EH (cell line): ENCODE results near the gene CCNL2.
"Not testable (repeated sequence)": the region's sequence is repeated elsewhere in the genome, so short reads cannot be mapped to it uniquely, and the experiment has no call there.

ENCODE experiments used
- DNase-seq: peaks from one replicate; pipeline ENCODE4 v3.0.0-alpha.2; 2015; ENCODE audit warnings: low read depth

CCNL2 gene

GRCh38 chr1:1399187-1399871 is at the start of gene CCNL2:
TSS of gene CCNL2 (minus strand) at chr1:1399335. CDS start at chr1:1399306, 29 bp downstream.
- DNase-seq = peak; percentile 97

- DNase-seq = not testable (repeated sequence)
Observed at GRCh38 chr1:1446631-1447030, 47.5 kb upstream of the CCNL2 start.

- no peak for DNase-seq
Observed at GRCh38 chr1:1442069-1442770, 43.1 kb upstream of the CCNL2 start.

GRCh38 chr1:1441002-1441888 is 42.1 kb upstream of the CCNL2 start:
- DNase-seq = peak; percentile 41

GRCh38 chr1:1440262-1441001 is 41.3 kb upstream of the CCNL2 start:
- no peak for DNase-seq

- no peak for DNase-seq
Observed at GRCh38 chr1:1439546-1440261, 40.6 kb upstream of the CCNL2 start.

GRCh38 chr1:1438531-1439381 is 39.6 kb upstream of the CCNL2 start:
- no peak for DNase-seq

- DNase-seq = peak; percentile 52
Observed at GRCh38 chr1:1437904-1438376, 38.8 kb upstream of the CCNL2 start.

GRCh38 chr1:1437033-1437903 is 38.1 kb upstream of the CCNL2 start:
- DNase-seq = no peak

GRCh38 chr1:1436630-1437032 is 37.5 kb upstream of the CCNL2 start:
- DNase-seq = no peak

GRCh38 chr1:1435911-1436629 is 36.9 kb upstream of the CCNL2 start:
- no peak for DNase-seq

GRCh38 chr1:1435106-1435903 is 36.2 kb upstream of the CCNL2 start, which contains the start of gene VWA1:
TSS of gene VWA1 (plus strand) at chr1:1435690. CDS start at chr1:1435749, 59 bp downstream.
- peak; percentile 70 for DNase-seq

- DNase-seq = no peak
Observed at GRCh38 chr1:1434824-1435105, 35.6 kb upstream of the CCNL2 start.

- DNase-seq = no peak
Observed at GRCh38 chr1:1434131-1434823, 35.1 kb upstream of the CCNL2 start.

GRCh38 chr1:1433804-1434130 is 34.6 kb upstream of the CCNL2 start:
- peak; percentile 39 for DNase-seq

GRCh38 chr1:1432951-1433803 is 34.0 kb upstream of the CCNL2 start:
- DNase-seq = no peak
